Tibial nerve (tissue), 4 donors: Measurements from ENCODE around the gene MTHFD1L.

ENCODE experiments used
- CTCF ChIP-seq, 5 experiments: fragments of 200-600 bp in 3 of 5; fragments of 450-650 bp in 2 of 5; sonication (generic) in 3 of 5; IDR thresholded peaks; one replicate each; pipeline ENCODE4 v1.5.1; 2016 to 2019; ENCODE audit warnings: antibody characterized with exemption in 5 of 5, mild to moderate bottlenecking in 3 of 5, moderate library complexity in 2 of 5
- EP300 ChIP-seq, 2 donors: sonication (generic); formaldehyde crosslinking; IDR thresholded peaks; one replicate each; pipeline ENCODE4 v1.6.1; 2017; ENCODE audit warnings: antibody characterized with exemption in 2 of 2, mild to moderate bottlenecking in 1 of 2

- TF ChIP-seq CTCF (IDR thresholded peaks at IDR 0.05) (no peak), EP300 (IDR thresholded peaks at IDR 0.05) (no peak)
These were observed 216.6 kb downstream of the MTHFD1L start for GRCh38 chr6:151082079-151082478.
